GM19324 (cell line): ENCODE measurements around the gene AXDND1.
"Not testable (repeated sequence)": the region's sequence is repeated elsewhere in the genome, so short reads cannot be mapped to it uniquely, and the experiment has no call there.

Experiments
- ATAC-seq: cut with Tn5 transposase; IDR thresholded peaks from one replicate; pipeline ENCODE4 v1.9.1; 2021; ENCODE audit warnings: mild to moderate bottlenecking, moderate library complexity; ENCODE audit not compliant: unreplicated experiment, low FRiP score

Gene AXDND1

GRCh38 chr1:179448437-179449149, 82.8 kb downstream of the AXDND1 start:
- no peak for ATAC-seq

GRCh38 chr1:179459606-179460206, 93.9 kb downstream of the AXDND1 start:
- ATAC-seq: not testable (repeated sequence)

- ATAC-seq: not testable (repeated sequence)
Measured at GRCh38 chr1:179465661-179466060, 99.9 kb downstream of the AXDND1 start.

GRCh38 chr1:179474713-179475112, 108.9 kb downstream of the AXDND1 start:
- no peak for ATAC-seq

- no peak for ATAC-seq
Measured at GRCh38 chr1:179476484-179476883, 110.7 kb downstream of the AXDND1 start.

GRCh38 chr1:179478370-179478769, 112.6 kb downstream of the AXDND1 start:
- ATAC-seq: no peak

- no peak for ATAC-seq
Measured at GRCh38 chr1:179490611-179491010, 124.8 kb downstream of the AXDND1 start.

- no peak for ATAC-seq
Measured at GRCh38 chr1:179493323-179493722, 127.6 kb downstream of the AXDND1 start.

- no peak for ATAC-seq
Measured at GRCh38 chr1:179506199-179506598, 140.4 kb downstream of the AXDND1 start.

- ATAC-seq: no peak
Measured at GRCh38 chr1:179509384-179509783, 143.6 kb downstream of the AXDND1 start.

- no peak for ATAC-seq
Measured at GRCh38 chr1:179510038-179510437, 144.3 kb downstream of the AXDND1 start.

GRCh38 chr1:179516976-179517705, 151.4 kb downstream of the AXDND1 start:
- no peak for ATAC-seq

- ATAC-seq: not testable (repeated sequence)
Measured at GRCh38 chr1:179518544-179518943, 152.8 kb downstream of the AXDND1 start.

- ATAC-seq: no peak
Measured at GRCh38 chr1:179529482-179530195, 163.9 kb downstream of the AXDND1 start.

- ATAC-seq: no peak
Measured at GRCh38 chr1:179530352-179530751, 164.6 kb downstream of the AXDND1 start.

GRCh38 chr1:179541774-179542173, 176.0 kb downstream of the AXDND1 start:
- ATAC-seq: no peak

- no peak for ATAC-seq
Measured at GRCh38 chr1:179545321-179545720, 179.6 kb downstream of the AXDND1 start.

- ATAC-seq: no peak
Measured at GRCh38 chr1:179547021-179547535, 181.3 kb downstream of the AXDND1 start.

GRCh38 chr1:179548666-179549367, 183.0 kb downstream of the AXDND1 start:
- no peak for ATAC-seq

- no peak for ATAC-seq
Measured at GRCh38 chr1:179549368-179549700, 183.6 kb downstream of the AXDND1 start.
